Measurements from ENCODE around the gene CEP57L1. TPM values are rescaled to one million over a fixed set of nuclear protein-coding genes. Genes with fewer than 3 reads are reported as not detected.

CEP57L1 gene
- total and polyA plus RNA-seq, 9 of the 15 experiments (the other 6 are each of a cell fraction or from before 2014, with no cell fraction given): 39.4 to 88.6 (median 61.8) TPM

DNA sequence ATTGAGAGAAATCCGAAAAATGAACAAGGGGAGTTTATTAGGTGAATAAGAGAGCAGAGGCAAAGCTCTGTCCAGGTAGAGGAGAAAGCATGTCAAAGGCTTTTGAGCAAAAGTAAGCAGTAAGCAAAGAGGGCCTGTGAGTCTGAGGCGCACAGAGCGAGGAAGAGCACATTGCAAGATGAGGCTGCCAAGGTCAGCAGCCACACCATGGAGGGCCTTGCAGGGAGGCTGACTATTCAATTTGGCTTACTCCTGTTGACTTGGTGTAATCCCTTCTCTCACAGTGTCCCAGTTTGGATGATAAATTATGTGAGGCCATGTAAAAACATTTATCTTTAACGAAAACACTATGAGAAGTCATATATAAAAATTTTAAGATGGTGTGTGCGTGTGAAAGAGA lies 33.1 kb upstream of the CEP57L1 start:
- no peak overlapping the region for H3K4me2 ChIP-seq (ENCODE audit: insufficient read depth, low read length)
- H3K27ac ChIP-seq (ENCODE audit: extremely low read depth, low read depth, low read length): no peak overlapping the region
- 49% methylated on average over 5 of the region's 5 CpGs for WGBS (ENCODE audit: insufficient coverage, low coverage, missing lambda C conversion rate)
- no peaks in the 10 kb centered on the region; a peak in 1 of 5 replicates for H3K4me1 ChIP-seq (replicated peaks in 1 of 2; ENCODE audit: control insufficient read depth in 2 of 2, insufficient read depth in 2 of 2, low read length in 2 of 2)
- no peaks in the 10 kb centered on the region for H3K79me2 ChIP-seq (ENCODE audit: control insufficient read depth, insufficient read depth, low read length)
- in situ Hi-C loops (cut with MboI) (loop anchor here (25.0 kb wide), 1 partner anchor 150 kb away; no protein-coding TSS in a partner anchor), intact Hi-C loops (cut with micrococcal nuclease) (no loop called here)
- DNase-seq (ENCODE audit: extremely low read depth in 1 of 4, low spot score in 3 of 4) (no peak), FAIRE-seq (no peak), ATAC-seq (no peak; the same call in 1 of the 3 replicates)
- H3K27me3 ChIP-seq (ENCODE audit: control insufficient read depth in 2 of 2, insufficient read depth in 2 of 2, low read length in 2 of 2): no peaks in the 10 kb centered on the region
- POLR2A ChIA-PET: interaction anchor here (1.5 kb wide), 1 partner anchor 9 kb away, joined by 4 read pairs; no protein-coding TSS in a partner anchor
- no peak overlapping the region for H3K4me3 ChIP-seq
- no peaks in the 10 kb centered on the region for H3K9me1 ChIP-seq (ENCODE audit: control insufficient read depth, insufficient read depth, low read length)
- BruUV-seq (replicated peaks): no TSS peak
- H2AFZ ChIP-seq (ENCODE audit: low read depth, low read length): no peak overlapping the region
- H3K9me3 ChIP-seq (replicated peaks; ENCODE audit: control insufficient read depth, insufficient read depth, low read depth, low read length): no peaks in the 10 kb centered on the region
- CTCF ChIA-PET (ENCODE audit: low intra/inter-chr PET ratio): no interaction called here
- no peak overlapping the region for H3K9ac ChIP-seq (ENCODE audit: insufficient read depth in 1 of 2, low read depth in 2 of 2, low read length in 2 of 2)
- no peaks in the 10 kb centered on the region for H4K20me1 ChIP-seq (replicated peaks; ENCODE audit: control insufficient read depth, insufficient read depth, low read length)
- H3K36me3 ChIP-seq (ENCODE audit: control insufficient read depth, insufficient read depth, low read length): no peaks in the 10 kb centered on the region
- TF ChIP-seq ZBTB17 (CRISPR knock-in tag; IDR thresholded peaks at IDR 0.05): no peak
- no peak for TF ChIP-seq ZNF133 (CRISPR knock-in tag; IDR thresholded peaks at IDR 0.05)
- TF ChIP-seq PPARD (CRISPR knock-in tag; IDR thresholded peaks at IDR 0.05): no peak
- TF ChIP-seq, protein P1, sequence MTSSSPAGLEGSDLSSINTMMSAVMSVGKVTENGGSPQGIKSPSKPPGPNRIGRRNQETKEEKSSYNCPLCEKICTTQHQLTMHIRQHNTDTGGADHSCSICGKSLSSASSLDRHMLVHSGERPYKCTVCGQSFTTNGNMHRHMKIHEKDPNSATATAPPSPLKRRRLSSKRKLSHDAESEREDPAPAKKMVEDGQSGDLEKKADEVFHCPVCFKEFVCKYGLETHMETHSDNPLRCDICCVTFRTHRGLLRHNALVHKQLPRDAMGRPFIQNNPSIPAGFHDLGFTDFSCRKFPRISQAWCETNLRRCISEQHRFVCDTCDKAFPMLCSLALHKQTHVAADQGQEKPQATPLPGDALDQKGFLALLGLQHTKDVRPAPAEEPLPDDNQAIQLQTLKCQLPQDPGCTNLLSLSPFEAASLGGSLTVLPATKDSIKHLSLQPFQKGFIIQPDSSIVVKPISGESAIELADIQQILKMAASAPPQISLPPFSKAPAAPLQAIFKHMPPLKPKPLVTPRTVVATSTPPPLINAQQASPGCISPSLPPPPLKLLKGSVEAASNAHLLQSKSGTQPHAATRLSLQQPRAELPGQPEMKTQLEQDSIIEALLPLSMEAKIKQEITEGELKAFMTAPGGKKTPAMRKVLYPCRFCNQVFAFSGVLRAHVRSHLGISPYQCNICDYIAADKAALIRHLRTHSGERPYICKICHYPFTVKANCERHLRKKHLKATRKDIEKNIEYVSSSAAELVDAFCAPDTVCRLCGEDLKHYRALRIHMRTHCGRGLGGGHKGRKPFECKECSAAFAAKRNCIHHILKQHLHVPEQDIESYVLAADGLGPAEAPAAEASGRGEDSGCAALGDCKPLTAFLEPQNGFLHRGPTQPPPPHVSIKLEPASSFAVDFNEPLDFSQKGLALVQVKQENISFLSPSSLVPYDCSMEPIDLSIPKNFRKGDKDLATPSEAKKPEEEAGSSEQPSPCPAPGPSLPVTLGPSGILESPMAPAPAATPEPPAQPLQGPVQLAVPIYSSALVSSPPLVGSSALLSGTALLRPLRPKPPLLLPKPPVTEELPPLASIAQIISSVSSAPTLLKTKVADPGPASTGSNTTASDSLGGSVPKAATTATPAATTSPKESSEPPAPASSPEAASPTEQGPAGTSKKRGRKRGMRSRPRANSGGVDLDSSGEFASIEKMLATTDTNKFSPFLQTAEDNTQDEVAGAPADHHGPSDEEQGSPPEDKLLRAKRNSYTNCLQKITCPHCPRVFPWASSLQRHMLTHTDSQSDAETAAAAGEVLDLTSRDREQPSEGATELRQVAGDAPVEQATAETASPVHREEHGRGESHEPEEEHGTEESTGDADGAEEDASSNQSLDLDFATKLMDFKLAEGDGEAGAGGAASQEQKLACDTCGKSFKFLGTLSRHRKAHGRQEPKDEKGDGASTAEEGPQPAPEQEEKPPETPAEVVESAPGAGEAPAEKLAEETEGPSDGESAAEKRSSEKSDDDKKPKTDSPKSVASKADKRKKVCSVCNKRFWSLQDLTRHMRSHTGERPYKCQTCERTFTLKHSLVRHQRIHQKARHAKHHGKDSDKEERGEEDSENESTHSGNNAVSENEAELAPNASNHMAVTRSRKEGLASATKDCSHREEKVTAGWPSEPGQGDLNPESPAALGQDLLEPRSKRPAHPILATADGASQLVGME (CRISPR knock-in tag; IDR thresholded peaks at IDR 0.05): no peak
- no peak for TF ChIP-seq ILK (tag; IDR thresholded peaks at IDR 0.05; ENCODE audit: borderline replicate concordance, low read depth)
- TF ChIP-seq THRAP3 (IDR thresholded peaks at IDR 0.05; ENCODE audit: borderline replicate concordance): no peak
- TF ChIP-seq MTF1 (CRISPR knock-in tag; IDR thresholded peaks at IDR 0.05; ENCODE audit: borderline replicate concordance): no peak
- no peak for TF ChIP-seq L3MBTL2 (IDR thresholded peaks at IDR 0.05)
- TF ChIP-seq E2F3 (CRISPR knock-in tag; IDR thresholded peaks at IDR 0.05): no peak
- no peak for TF ChIP-seq ZBTB7A (IDR thresholded peaks at IDR 0.05; ENCODE audit: borderline replicate concordance, control insufficient read depth, low read depth, low read length)
